ENCODE data around the gene FLNC.

Gene FLNC, protein sequence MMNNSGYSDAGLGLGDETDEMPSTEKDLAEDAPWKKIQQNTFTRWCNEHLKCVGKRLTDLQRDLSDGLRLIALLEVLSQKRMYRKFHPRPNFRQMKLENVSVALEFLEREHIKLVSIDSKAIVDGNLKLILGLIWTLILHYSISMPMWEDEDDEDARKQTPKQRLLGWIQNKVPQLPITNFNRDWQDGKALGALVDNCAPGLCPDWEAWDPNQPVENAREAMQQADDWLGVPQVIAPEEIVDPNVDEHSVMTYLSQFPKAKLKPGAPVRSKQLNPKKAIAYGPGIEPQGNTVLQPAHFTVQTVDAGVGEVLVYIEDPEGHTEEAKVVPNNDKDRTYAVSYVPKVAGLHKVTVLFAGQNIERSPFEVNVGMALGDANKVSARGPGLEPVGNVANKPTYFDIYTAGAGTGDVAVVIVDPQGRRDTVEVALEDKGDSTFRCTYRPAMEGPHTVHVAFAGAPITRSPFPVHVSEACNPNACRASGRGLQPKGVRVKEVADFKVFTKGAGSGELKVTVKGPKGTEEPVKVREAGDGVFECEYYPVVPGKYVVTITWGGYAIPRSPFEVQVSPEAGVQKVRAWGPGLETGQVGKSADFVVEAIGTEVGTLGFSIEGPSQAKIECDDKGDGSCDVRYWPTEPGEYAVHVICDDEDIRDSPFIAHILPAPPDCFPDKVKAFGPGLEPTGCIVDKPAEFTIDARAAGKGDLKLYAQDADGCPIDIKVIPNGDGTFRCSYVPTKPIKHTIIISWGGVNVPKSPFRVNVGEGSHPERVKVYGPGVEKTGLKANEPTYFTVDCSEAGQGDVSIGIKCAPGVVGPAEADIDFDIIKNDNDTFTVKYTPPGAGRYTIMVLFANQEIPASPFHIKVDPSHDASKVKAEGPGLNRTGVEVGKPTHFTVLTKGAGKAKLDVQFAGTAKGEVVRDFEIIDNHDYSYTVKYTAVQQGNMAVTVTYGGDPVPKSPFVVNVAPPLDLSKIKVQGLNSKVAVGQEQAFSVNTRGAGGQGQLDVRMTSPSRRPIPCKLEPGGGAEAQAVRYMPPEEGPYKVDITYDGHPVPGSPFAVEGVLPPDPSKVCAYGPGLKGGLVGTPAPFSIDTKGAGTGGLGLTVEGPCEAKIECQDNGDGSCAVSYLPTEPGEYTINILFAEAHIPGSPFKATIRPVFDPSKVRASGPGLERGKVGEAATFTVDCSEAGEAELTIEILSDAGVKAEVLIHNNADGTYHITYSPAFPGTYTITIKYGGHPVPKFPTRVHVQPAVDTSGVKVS (N-terminal part only)

DNA sequence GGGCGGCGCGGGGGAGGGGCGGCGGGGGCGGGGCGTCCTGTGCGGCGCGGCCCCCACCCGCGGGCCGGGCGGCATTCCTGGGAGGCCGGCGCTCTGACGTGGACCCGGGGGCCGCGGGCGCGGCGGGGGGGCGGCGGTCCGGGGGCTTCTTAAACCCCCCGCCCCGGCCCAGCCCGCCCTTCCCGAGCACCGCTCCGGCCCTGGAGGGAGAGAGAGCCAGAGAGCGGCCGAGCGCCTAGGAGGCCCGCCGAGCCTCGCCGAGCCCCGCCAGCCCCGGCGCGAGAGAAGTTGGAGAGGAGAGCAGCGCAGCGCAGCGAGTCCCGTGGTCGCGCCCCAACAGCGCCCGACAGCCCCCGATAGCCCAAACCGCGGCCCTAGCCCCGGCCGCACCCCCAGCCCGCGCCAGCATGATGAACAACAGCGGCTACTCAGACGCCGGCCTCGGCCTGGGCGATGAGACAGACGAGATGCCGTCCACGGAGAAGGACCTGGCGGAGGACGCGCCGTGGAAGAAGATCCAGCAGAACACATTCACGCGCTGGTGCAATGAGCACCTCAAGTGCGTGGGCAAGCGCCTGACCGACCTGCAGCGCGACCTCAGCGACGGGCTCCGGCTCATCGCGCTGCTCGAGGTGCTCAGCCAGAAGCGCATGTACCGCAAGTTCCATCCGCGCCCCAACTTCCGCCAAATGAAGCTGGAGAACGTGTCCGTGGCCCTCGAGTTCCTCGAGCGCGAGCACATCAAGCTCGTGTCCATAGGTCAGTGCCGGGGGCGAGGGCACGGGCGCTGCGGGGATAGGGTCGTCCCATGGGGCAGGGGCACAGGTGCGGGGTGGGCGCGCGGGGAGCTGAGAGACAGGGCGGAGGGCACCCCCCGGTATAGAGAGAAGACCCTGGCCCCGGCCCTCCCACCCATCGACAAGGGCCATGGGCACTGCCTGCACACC lies at the start of gene FLNC:
FLNC (plus strand) TSS at position 176 of the 947 bp plus-strand sequence; CDS start at position 408, 232 bp downstream.
- no peak for DNase-seq (ENCODE audit: low spot score)

DNA sequence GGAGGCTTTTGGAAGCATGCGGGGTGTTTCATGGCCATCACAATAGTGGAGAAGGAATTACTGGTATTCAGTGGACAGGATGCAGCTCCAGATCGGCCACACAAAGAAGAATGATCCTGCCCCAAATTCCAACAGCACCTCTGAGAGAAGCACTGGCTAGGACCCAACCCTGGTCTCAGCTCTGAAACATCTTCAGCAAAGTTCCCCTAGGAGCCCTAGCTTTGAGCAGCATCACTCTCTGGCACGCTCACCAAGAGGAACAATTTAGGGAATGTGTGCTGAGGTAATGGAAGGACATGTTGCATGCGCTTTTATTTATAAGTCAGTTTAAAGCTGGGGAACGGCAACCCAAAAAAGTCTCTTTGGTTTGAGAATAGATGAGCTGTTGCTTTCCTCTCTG lies 49.1 kb upstream of the FLNC start:
- DNase-seq (ENCODE audit: low spot score), result no peak

DNA sequence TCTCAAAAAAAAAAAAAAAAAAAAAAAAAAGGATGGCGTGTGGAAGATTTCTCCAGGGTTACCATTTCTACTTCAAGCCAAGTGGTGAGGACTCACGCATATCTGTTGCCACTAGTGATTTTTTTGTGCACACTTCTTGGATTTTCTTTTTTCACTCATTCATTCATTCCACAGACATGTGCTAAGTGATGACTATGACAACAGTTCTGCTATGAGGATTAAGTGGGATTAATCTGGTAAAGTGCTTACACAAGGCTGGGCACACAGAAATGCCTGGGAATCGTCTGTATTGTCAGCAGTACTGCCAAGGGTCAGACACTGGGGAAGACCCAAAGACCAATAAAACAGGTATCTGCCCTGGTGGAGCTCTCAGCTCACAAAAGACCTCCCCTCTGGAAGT lies 48.4 kb upstream of the FLNC start:
- no peak for DNase-seq (ENCODE audit: low spot score)

DNA sequence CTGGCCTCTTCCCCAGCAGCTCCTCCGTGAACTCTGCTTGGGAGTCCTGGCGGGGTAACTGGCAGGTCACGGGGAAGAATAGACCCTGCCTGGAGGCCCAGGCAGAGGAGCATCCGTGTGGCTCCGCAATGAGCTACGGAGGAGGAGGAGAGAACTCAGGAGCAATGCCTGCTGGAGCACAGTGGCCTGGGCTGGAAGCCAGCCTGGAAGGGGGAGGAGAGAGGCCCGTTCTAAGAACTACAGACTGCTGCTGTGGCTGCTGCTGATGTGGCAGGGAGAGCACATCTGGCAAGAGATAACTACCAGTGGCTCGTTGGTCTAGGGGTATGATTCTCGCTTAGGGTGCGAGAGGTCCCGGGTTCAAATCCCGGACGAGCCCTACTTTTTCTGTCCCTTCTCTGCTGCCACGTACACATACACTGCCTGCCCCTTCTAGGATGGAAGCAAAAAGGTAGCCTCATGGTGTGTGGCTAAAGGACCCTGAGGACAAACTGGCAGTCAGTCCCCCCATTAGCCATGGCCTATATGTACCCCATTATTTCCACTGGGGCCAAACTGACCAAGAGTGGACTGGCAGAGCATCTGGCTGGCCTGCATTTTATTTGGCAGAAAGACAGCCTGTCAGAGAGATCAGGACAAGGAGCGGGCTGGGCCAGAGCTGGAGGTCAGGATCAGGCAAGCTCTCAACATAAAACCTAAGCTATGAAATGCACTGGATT lies 46.9 kb upstream of the FLNC start:
- no peak for DNase-seq (ENCODE audit: low spot score)

DNA sequence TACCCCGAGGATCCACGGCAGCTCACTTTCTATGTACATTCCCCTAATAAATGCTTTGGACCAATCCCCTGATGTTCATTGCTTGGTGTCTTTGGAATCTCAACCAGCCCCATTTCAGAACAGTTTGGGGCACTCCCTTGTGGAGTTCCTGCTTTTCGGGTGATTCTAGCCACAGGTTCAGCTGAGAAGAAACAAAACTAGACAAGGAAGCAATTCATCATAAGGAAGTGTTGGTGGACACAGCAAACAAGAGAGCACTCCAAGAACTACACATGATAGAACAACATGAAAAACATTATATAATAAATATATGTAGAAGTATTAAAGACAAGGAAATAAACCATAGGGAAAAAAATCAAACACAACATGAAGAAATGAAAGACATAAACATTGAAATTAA lies 44.5 kb upstream of the FLNC start:
- DNase-seq (ENCODE audit: low spot score), result no peak

DNA sequence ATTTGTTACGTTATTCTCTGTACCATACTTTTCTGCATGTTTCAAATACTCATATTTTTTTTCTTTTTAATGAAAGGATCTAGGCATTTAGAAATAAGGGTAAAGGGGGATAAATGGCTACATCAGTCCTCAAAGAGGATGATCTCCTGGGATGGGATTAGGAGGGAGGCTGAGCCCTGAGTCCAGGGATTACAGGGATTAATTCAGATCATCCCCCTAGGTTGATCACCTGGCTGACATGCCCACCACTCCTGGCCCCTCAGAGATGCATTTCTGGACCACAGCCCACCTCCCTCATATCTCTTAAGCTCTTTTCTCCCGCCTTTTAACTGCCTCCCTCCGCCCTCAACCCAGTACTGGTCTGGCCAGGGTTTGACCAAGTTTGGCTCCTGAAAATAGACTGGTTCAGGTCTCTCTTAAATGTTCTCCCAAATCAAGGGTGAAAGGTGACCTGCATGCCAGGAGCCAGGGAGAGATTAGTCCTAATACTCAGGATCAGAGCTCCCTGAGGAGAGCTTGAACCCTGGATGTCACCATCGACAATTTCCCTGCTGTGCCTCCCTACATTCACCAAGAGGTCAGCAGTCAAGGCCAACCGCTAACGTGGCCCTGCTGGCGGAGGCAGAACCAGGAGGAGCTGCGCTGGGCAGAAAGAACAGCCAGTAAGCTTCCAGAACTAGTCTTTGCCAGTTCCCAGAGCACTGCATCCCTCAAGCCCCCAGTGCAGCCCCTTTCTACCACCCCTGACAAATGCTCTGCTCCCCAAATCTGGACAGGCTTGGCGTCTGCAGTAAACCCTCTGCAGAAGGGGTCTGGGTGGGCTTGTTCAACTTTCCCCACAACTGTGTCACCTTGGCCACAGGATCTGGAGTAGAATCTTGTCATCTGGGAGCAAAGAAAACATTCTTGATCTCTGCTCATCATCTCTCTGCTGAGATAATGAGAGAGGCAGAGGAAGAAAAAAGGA lies 41.5 kb upstream of the FLNC start:
- DNase-seq (ENCODE audit: low spot score), result no peak

DNA sequence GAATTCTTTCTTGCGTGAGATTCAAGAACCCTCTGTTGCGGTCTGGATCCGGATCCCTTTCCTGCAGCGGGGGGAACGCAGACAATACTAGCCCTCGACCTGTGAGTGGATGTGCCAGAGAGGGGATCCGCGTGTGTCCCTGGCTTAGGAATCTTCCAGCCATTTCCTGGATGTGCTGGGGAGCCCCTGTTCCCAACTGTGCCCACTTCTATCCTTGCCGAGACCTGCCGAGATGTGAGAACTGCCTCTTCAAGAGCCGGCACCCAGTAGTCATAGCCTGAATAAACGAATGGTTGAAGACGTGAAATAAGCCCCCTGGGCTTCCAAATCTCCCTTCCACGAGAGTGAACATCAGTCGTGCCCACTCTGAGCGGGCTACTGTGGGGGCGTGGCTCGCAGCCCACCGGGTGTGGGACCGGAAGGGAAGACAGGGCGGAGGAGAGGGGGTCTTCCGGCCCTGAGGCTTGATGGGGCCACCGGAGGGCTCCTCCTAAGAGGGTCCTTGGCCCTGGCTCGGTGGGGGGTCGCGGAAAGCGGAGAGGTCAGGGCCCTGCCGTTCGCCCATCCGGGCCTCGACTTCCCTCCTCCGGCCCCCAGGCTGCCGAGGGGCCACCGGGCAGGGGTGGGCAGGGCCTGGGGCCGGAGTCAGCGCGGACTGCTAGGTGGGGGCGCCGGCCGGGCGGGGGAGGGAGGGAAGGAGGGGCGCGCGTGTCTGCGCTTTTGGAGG lies 39.7 kb upstream of the FLNC start:
- DNase-seq (ENCODE audit: low spot score), result no peak

DNA sequence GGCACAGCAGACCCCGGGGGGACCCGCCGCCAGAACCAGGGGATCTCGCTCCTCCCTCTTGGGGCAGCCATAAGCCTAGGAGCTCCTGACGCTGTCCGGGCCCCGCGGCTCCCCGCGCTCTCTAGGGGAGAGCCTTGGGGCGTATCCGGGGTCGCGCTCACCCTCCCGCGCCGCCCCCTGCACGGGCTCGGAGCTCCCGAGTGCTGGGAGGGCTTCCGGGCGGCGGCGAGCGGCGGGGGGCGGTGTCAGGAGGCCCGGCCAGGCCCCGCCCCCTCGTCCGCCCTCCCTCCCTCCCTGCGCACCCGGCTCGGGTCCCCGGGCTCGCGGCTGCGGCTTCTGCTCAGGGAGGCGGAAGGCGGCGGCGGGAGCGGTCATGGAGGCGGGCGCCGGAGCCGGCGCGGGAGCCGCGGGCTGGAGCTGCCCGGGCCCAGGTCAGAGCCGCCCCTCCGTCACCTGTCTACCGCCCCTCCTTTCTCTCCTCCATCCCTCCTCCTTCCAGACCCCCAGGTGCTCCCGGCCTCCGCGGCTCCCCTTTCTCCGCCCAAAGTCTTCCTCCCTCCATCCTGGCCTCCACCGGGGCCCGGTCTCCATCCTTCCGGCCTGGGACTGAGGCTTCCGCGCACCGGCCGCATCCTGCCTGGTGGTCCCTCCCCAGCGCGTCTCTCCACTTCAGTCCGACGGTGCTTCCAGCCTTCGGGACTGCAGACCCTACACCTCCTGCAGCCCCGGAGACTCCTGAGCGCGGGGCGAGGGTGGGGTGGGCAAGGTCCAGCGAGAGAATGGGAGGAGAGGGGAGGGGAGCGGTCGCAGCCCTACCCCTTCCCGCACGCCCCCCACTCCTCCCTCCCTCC lies 38.9 kb upstream of the FLNC start, which contains the start of gene CCDC136:
CCDC136 (plus strand) TSS at position 848 of the 851 bp plus-strand sequence. CDS start 444 bp downstream, outside the sequence.
- no peak for DNase-seq (ENCODE audit: low spot score)

DNA sequence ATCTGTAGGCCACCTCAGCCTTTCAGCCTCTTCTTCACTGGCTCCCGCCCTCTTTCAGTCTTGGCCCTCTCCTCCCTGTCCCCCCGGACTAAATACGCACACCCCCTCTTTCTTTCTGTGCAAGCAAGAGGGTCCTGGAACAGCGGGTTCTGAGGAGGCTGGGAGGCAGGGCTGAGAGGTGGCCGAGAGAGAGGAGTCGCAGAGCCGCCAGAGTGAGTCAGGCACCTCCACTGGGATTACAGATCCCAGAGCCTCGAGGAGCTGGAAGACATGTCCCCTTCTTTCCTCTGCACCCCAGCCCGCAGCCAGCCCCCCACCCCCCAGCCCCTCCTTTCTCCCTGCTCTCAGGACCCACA lies 38.3 kb upstream of the FLNC start:
- no peak for DNase-seq (ENCODE audit: low spot score)

DNA sequence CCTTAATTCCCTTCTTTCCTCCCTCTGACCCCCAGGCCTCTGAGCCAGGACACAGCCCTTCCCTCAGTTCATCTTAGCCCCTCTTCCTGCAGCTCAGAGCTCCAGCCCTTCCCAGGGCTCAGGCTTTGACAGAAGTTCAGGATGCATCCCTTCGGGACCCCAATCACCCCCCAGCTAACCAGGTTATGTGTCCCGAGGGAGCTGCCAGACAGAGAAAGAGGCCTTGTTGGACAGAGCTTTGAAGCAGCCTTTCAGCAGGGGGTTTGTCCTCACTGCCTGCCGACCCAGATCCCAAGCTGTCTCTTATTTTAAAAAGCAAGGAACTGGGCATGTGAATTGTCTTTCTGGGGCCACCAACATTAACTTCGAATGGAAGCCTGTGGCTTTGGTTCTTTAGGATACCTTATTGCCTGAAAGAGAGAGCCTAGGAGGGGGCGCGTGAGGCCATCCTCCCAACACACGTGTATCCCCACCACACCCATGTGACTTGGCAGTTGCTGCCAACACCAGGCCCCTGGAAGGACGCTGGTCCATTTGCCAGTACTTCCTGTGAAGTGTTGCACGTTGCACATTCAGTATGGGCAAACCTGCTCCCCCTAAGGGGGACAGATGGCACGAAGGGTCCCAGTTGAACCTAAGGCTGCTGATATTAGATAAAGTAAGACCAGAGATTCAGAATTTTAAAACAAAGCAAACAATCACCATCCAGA lies 37.6 kb upstream of the FLNC start:
- DNase-seq (ENCODE audit: low spot score), result peak; percentile 12

DNA sequence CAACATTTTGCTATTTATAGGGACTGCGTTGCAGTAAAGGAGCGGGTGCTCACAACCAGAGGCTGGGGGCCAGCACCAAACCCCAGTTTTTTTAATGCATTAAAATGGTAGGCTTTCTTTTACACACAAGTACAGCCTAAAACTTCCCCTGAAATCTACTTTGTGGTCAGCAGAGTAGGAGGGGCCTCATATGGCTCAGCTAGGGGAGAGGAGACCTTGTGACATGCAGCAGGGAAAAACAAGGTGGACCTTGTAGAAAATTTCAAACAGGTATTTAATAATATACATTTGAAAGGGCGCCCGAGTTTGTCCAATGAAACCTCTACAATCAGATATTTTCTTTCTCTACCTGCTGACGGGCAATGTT lies 37.0 kb upstream of the FLNC start:
- DNase-seq (ENCODE audit: low spot score), result no peak

DNA sequence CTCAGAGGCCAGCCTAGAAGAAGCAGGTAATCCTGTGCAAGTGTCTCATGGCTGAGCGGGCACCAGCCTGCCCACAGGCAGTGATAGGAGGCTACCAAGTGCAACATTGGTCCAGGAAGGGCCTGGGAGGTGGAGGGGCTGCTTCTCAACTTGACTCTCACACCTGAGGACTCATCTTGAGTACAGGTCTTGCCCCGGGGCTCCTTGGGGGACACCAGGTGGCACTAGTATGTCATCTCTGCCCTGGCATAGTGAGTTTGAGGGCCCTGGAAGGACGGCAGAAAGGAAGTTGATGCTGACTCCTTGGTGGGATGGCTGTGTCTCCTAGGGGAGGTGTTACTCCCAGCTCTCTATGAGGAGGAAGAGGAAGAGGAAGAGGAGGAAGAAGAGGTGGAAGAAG lies 36.2 kb upstream of the FLNC start:
- no peak for DNase-seq (ENCODE audit: low spot score)

DNA sequence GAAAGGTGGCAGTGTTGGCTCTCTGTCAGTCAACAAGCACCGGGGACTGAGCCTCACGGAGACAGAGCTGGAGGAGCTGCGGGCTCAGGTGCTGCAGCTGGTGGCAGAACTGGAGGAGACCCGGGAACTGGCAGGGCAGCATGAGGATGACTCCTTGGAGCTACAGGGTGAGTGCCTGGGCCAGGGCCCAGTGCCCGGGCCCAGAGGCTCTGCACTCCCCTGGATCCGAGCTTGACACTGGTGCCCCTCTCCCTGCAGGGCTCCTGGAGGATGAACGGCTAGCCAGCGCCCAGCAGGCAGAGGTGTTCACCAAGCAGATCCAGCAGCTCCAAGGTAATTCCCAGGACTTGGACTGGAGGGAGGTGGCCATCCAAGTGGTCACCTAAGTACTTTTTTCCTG lies 35.8 kb upstream of the FLNC start:
- DNase-seq (ENCODE audit: low spot score), result no peak

DNA sequence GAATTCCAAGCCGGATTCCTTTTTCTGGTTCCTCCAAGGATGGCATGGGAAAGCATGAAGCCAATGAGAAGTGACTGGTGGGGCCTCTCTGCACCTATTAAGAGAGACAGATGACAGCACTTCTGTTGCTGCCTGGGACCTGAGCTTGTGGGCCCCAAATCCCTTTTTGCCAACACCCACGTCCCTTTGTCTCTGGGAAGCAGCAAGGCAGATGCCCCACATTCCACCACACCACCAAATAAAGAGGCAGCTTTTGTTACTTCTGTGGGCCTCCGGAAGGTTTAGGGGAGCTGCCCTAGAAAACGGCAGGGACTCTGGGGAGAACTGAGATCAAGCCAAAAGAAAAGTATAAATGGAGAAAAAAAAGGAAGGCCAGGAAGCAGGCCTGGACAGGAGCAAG lies 35.1 kb upstream of the FLNC start:
- DNase-seq (ENCODE audit: low spot score), result no peak

DNA sequence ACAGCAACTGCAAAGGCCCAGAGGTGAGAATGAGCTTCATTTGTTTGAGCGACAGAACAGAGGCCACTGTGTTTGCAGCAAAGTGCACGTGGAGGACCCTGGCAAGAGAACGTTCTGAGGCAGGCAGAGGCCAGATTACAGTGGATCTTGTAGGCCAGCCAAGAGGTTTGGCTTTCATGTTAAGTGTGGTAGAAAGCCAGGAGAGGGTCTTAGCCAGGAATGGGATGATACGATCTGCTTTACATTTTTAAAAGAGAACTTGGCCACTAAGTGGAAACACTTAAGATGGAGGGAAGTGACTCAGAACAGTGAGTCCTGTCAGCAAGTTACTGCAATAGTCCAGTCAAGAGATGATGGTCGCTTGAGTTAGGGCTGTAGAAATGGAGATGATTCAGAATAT lies 33.9 kb upstream of the FLNC start:
- DNase-seq (ENCODE audit: low spot score), result no peak

DNA sequence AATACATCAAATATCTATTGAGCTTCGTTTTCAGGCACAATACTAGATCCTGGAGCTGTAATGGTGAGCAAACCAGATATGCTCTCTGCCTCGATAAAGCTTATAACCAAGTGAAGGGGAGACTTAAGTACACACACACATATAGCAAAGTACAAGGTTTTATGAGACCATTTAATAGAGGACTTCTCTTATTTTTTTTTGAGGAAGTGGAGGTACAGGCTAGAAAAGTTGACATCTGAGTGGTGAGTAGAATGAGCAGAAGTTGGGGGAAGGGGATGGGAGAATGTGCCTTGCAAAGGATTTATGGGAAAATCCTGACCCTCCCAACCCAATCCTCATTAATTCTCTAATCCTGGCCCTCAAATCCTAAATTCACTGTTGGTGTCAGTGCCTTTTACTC lies 30.8 kb upstream of the FLNC start:
- DNase-seq (ENCODE audit: low spot score), result no peak

DNA sequence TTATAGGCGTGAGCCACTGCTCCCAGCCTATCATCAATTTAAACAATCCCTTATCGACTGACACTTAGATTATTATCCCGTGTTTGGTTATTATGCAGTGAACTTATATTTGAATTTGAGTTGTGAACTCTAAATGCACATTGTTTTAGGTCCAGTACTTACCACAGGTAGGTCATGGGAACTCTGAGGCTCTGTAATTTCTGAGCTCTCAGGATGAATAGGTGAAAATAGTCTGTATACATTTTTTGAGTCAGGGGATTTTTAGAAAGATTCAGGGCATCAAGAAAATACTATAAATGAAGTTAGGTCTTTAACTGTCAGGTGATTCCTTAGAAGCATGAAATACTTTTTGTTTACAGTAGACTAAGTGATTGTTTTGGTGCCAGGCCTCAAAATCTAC lies 29.6 kb upstream of the FLNC start:
- no peak for DNase-seq (ENCODE audit: low spot score)

Data from hematopoietic multipotent progenitor cell treated with erythropoietin and hydrocortisone succinate and interleukin-3 and kit ligand, for 17 days (in vitro differentiated cells).